ENCODE data around the gene ABCA7. TPM values are rescaled to one million over a fixed set of nuclear protein-coding genes. Genes with fewer than 3 reads are reported as not detected.

ABCA7 gene
- total and polyA plus RNA-seq, 2 of the 13 experiments (the other 11 are each of a cell fraction or from before 2014, with no cell fraction given): 4.4 to 32.4 TPM

DNA sequence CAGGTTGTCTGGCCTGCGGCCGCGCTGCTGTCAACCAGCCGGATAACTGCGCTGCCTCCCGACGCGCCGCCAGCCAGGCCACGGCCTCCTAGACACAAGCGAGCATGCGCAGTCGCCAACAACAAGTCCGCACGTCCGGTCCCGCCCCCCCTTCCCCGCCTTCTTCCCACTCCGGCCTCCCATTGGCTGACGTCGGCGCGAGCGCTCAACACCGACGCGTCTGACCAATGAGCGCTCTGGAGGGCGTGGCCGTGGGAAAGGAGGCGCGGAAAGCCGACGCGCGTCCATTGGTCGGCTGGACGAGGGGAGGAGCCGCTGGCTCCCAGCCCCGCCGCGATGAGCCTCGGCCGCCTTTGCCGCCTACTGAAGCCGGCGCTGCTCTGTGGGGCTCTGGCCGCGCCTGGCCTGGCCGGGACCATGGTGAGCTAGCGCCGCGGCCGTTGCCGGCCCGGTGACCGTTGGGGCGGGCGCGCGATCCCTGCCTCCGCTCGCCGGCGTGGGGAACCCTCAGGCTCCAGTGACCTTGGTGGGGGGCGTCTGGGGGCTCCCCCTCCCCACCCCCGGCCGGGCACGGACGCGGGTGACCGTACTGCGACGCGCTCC, 63.9 kb downstream of the ABCA7 start, which contains the start of gene GPX4 (continued):
- TF ChIP-seq POLR2AphosphoS2 (IDR thresholded peaks at IDR 0.05; ENCODE audit: low read depth, low read length) (peak; percentile 87; the same call in 1 of the 2 replicates), ZNF850 (CRISPR knock-in tag; conservative IDR thresholded peaks at IDR 0.05) (peak; percentile 86; the same call in 1 of the 2 replicates), CBFB (CRISPR knock-in tag; IDR thresholded peaks at IDR 0.05) (0 out of 2 replicates have a peak, but pooled peaks have one; percentile 21), ZNF530 (CRISPR knock-in tag; IDR thresholded peaks at IDR 0.05; ENCODE audit: low read depth) (no peak), ZNF547 (CRISPR knock-in tag; IDR thresholded peaks at IDR 0.05) (peak; percentile 81; the same call in 1 of the 2 replicates), SIX1 (CRISPR knock-in tag; IDR thresholded peaks at IDR 0.05; ENCODE audit: borderline replicate concordance) (no peak), EZH2 (conservative IDR thresholded peaks at IDR 0.05; ENCODE audit: low read depth, low read length) (no peak), KMT2B (CRISPR knock-in tag; IDR thresholded peaks at IDR 0.05) (peak; percentile 12; the same call in 1 of the 2 replicates), NCOR1 (IDR thresholded peaks at IDR 0.05; ENCODE audit: borderline replicate concordance, low read length) (no peak; the same call in 1 of the 2 replicates), ZFYVE20 (CRISPR knock-in tag; IDR thresholded peaks at IDR 0.05; ENCODE audit: borderline replicate concordance, low read depth) (no peak), KLF15 (CRISPR knock-in tag; IDR thresholded peaks at IDR 0.05; ENCODE audit: borderline replicate concordance) (no peak), BORCS8-MEF2B (CRISPR knock-in tag; IDR thresholded peaks at IDR 0.05) (0 out of 2 replicates have a peak, but pooled peaks have one; percentile 55), MAFK (conservative IDR thresholded peaks at IDR 0.05 in 1 of 2, IDR thresholded peaks at IDR 0.05 in 1 of 2; ENCODE audit: low read length in 2 of 2) (no peak)
- TF ChIP-seq, protein P1, sequence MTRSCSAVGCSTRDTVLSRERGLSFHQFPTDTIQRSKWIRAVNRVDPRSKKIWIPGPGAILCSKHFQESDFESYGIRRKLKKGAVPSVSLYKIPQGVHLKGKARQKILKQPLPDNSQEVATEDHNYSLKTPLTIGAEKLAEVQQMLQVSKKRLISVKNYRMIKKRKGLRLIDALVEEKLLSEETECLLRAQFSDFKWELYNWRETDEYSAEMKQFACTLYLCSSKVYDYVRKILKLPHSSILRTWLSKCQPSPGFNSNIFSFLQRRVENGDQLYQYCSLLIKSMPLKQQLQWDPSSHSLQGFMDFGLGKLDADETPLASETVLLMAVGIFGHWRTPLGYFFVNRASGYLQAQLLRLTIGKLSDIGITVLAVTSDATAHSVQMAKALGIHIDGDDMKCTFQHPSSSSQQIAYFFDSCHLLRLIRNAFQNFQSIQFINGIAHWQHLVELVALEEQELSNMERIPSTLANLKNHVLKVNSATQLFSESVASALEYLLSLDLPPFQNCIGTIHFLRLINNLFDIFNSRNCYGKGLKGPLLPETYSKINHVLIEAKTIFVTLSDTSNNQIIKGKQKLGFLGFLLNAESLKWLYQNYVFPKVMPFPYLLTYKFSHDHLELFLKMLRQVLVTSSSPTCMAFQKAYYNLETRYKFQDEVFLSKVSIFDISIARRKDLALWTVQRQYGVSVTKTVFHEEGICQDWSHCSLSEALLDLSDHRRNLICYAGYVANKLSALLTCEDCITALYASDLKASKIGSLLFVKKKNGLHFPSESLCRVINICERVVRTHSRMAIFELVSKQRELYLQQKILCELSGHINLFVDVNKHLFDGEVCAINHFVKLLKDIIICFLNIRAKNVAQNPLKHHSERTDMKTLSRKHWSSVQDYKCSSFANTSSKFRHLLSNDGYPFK (CRISPR knock-in tag; IDR thresholded peaks at IDR 0.05; ENCODE audit: borderline replicate concordance): peak; percentile 19; the same call in 1 of the 2 replicates
- TF ChIP-seq, protein P2, sequence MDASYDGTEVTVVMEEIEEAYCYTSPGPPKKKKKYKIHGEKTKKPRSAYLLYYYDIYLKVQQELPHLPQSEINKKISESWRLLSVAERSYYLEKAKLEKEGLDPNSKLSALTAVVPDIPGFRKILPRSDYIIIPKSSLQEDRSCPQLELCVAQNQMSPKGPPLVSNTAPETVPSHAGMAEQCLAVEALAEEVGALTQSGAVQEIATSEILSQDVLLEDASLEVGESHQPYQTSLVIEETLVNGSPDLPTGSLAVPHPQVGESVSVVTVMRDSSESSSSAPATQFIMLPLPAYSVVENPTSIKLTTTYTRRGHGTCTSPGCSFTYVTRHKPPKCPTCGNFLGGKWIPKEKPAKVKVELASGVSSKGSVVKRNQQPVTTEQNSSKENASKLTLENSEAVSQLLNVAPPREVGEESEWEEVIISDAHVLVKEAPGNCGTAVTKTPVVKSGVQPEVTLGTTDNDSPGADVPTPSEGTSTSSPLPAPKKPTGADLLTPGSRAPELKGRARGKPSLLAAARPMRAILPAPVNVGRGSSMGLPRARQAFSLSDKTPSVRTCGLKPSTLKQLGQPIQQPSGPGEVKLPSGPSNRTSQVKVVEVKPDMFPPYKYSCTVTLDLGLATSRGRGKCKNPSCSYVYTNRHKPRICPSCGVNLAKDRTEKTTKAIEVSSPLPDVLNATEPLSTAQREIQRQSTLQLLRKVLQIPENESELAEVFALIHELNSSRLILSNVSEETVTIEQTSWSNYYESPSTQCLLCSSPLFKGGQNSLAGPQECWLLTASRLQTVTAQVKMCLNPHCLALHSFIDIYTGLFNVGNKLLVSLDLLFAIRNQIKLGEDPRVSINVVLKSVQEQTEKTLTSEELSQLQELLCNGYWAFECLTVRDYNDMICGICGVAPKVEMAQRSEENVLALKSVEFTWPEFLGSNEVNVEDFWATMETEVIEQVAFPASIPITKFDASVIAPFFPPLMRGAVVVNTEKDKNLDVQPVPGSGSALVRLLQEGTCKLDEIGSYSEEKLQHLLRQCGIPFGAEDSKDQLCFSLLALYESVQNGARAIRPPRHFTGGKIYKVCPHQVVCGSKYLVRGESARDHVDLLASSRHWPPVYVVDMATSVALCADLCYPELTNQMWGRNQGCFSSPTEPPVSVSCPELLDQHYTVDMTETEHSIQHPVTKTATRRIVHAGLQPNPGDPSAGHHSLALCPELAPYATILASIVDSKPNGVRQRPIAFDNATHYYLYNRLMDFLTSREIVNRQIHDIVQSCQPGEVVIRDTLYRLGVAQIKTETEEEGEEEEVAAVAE (CRISPR knock-in tag; IDR thresholded peaks at IDR 0.05; ENCODE audit: borderline replicate concordance): peak; percentile 40; the same call in 1 of the 2 replicates
- TF ChIP-seq, protein P3, sequence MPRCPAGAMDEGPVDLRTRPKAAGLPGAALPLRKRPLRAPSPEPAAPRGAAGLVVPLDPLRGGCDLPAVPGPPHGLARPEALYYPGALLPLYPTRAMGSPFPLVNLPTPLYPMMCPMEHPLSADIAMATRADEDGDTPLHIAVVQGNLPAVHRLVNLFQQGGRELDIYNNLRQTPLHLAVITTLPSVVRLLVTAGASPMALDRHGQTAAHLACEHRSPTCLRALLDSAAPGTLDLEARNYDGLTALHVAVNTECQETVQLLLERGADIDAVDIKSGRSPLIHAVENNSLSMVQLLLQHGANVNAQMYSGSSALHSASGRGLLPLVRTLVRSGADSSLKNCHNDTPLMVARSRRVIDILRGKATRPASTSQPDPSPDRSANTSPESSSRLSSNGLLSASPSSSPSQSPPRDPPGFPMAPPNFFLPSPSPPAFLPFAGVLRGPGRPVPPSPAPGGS (CRISPR knock-in tag; IDR thresholded peaks at IDR 0.05): peak; percentile 72; the same call in 1 of the 2 replicates

Measured in HepG2 (cell line).